ENCODE data around the gene LGALS12.

- TF ChIP-seq CTCF (CRISPR knock-in tag; IDR thresholded peaks at IDR 0.05) (no peak), ZBTB1 (CRISPR knock-in tag; IDR thresholded peaks at IDR 0.05; ENCODE audit: borderline replicate concordance) (no peak)
Observed at GRCh38 chr11:63523151-63523550, 17.3 kb downstream of the LGALS12 start.
